Suprapubic skin (tissue), 4 donors: ENCODE results near the gene CKS1B.

ENCODE experiments used
- POLR2A ChIP-seq, 2 donors: fragments of 450-650 bp; IDR thresholded peaks; one replicate each; pipeline ENCODE4 v1.6.1; 2017; ENCODE audit warnings: antibody characterized with exemption in 2 of 2, mild to moderate bottlenecking in 2 of 2, moderate library complexity in 2 of 2
- POLR2AphosphoS5 ChIP-seq, 3 donors: sonication (generic); formaldehyde crosslinking; IDR thresholded peaks; one replicate each; pipeline ENCODE4 v1.6.1; 2017; ENCODE audit warnings: antibody characterized with exemption in 3 of 3
- TF ChIP-seq, protein P1 (sequence below), 2 donors: fragments of 200-600 bp in 1 of 2; fragments of 450-650 bp in 1 of 2; sonication (generic) in 1 of 2; IDR thresholded peaks; one replicate each; pipeline ENCODE4 v1.5.1; 2016 to 2019; ENCODE audit warnings: antibody characterized with exemption in 2 of 2, mild to moderate bottlenecking in 1 of 2, moderate library complexity in 1 of 2

DNA sequence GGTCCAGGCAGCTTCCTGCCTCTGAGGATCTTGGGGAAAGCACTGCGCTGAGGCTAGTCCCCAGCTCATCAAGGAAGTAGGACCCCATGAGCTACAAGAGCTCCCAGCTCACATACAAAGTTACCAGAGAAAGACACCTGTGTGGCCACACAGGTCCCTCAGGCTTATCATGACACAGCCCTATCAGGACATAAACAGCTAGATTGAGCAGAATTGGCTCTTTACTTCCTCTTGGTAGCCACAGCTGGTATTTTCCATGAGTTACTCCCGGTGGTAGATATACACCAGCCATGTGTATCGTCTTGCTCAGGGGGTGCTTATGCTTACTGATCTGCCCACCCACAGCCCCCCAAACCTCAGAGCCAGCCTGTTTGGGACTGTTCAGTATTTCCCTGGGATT is 20.1 kb downstream of the CKS1B start:
- TF ChIP-seq, protein P1, sequence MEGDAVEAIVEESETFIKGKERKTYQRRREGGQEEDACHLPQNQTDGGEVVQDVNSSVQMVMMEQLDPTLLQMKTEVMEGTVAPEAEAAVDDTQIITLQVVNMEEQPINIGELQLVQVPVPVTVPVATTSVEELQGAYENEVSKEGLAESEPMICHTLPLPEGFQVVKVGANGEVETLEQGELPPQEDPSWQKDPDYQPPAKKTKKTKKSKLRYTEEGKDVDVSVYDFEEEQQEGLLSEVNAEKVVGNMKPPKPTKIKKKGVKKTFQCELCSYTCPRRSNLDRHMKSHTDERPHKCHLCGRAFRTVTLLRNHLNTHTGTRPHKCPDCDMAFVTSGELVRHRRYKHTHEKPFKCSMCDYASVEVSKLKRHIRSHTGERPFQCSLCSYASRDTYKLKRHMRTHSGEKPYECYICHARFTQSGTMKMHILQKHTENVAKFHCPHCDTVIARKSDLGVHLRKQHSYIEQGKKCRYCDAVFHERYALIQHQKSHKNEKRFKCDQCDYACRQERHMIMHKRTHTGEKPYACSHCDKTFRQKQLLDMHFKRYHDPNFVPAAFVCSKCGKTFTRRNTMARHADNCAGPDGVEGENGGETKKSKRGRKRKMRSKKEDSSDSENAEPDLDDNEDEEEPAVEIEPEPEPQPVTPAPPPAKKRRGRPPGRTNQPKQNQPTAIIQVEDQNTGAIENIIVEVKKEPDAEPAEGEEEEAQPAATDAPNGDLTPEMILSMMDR (IDR thresholded peaks at IDR 0.05) = no peak
- TF ChIP-seq POLR2AphosphoS5 (IDR thresholded peaks at IDR 0.05) (no peak), POLR2A (IDR thresholded peaks at IDR 0.05) (no peak)
